K562 (cell line): ENCODE data around the gene INCA1. TPM values are rescaled to one million over a fixed set of nuclear protein-coding genes. Genes with fewer than 3 reads are reported as not detected.

ENCODE experiments used
- BMI1 ChIP-seq: fragments of 150-350 bp; IDR thresholded peaks from 2 replicates; pipeline ENCODE4 v1.6.1; 2014; ENCODE audit warnings: low read length
- BRCA1 ChIP-seq, 2 experiments: fragments of 450-650 bp in 1 of 2; sonication (generic) in 1 of 2; formaldehyde crosslinking in 1 of 2; IDR thresholded peaks; 2 replicates each; pipeline versions ENCODE4 v1.5.0 to v1.6.1; 2017 to 2020; ENCODE audit warnings: mild to moderate bottlenecking in 1 of 2, missing genetic modification reagents in 1 of 2
- CBFB ChIP-seq: sonication (generic); formaldehyde crosslinking; IDR thresholded peaks from 2 replicates; pipeline ENCODE4 v1.4.0; 2020; ENCODE audit warnings: mild to moderate bottlenecking, missing genetic modification reagents
- ERF ChIP-seq: fragments of 450-650 bp; formaldehyde crosslinking; IDR thresholded peaks from 2 replicates; pipeline ENCODE4 v1.4.0; 2020; ENCODE audit warnings: mild to moderate bottlenecking, mixed read lengths
- GTF2F1 ChIP-seq: IDR thresholded peaks from 2 replicates; pipeline ENCODE4 v1.6.1; 2011; ENCODE audit warnings: low read depth, low read length, improper control_type of control experiment
- KAT2B ChIP-seq: IDR thresholded peaks from one replicate; pipeline ENCODE4 v1.6.1; 2012; ENCODE audit warnings: low read depth, mild to moderate bottlenecking, control low read depth, inconsistent platforms, low read length, moderate library complexity
- MAFK ChIP-seq: IDR thresholded peaks from 2 replicates; pipeline ENCODE4 v1.6.1; 2011; ENCODE audit warnings: low read length, improper control_type of control experiment
- NFIX ChIP-seq: fragments of 250-450 bp; sonication (Bioruptor Pico); IDR thresholded peaks from 2 replicates; pipeline ENCODE4 v1.4.0; 2020; ENCODE audit warnings: low read depth, mild to moderate bottlenecking, moderate library complexity
- TAF1 ChIP-seq: IDR thresholded peaks from 2 replicates; pipeline ENCODE4 v1.6.1; 2011; ENCODE audit warnings: mild to moderate bottlenecking, low read length, moderate library complexity; ENCODE audit not compliant: insufficient read depth, control insufficient read depth, severe bottlenecking; ENCODE audit errors: extremely low read depth
- TBP ChIP-seq: optimal IDR thresholded peaks from 2 replicates; pipeline ENCODE3; 2011; ENCODE audit warnings: low read depth, low read length, improper control_type of control experiment
- TEAD2 ChIP-seq: fragments of 450-650 bp; IDR thresholded peaks from 2 replicates; pipeline ENCODE4 v1.6.1; 2016; ENCODE audit warnings: missing genetic modification characterization, control low read depth, missing compliant biosample characterization
- TRIM24 ChIP-seq, 2 experiments: fragments of 450-650 bp; IDR thresholded peaks; 2 replicates each; pipeline ENCODE4 v1.6.1; 2016
- ZFP36 ChIP-seq: fragments of 150-350 bp; IDR thresholded peaks from 2 replicates; pipeline ENCODE4 v1.6.1; 2018; ENCODE audit warnings: low read length, low read depth; ENCODE audit not compliant: partially characterized antibody
- ZNF124 ChIP-seq: sonication (generic); formaldehyde crosslinking; IDR thresholded peaks from 2 replicates; pipeline ENCODE4 v1.8.1; 2022; ENCODE audit warnings: missing genetic modification reagents
- ZNF561 ChIP-seq: fragments of 450-650 bp; formaldehyde crosslinking; conservative IDR thresholded peaks from 2 replicates; pipeline ENCODE4 v1.4.0; 2020; ENCODE audit warnings: mild to moderate bottlenecking, moderate library complexity
- ZNF707 ChIP-seq: fragments of 250-450 bp; sonication (Bioruptor Pico); conservative IDR thresholded peaks from 2 replicates; pipeline ENCODE4 v1.8.0; 2022; ENCODE audit warnings: inconsistent platforms, mild to moderate bottlenecking, moderate library complexity
- polyA plus RNA-seq, 8 experiments: library from polyadenylated mRNA; depleted of rRNA in 4 of 8; stranded (reverse) in 5 of 8; unstranded in 3 of 8; fragments of >200 nt; fragmentation: Nextera tagmentation in 2 of 8; fragmentation: Illumina TruSeq in 1 of 8; extraction: Ambion mirVana in 2 of 8; extraction: Trizol in 1 of 8; gene quantifications; 2 replicates each; pipeline versions ENCODE4 v1.2.1 to v1.2.3, GENCODE V29; 2011 to 2014; ENCODE audit warnings: inconsistent platforms in 1 of 8, missing spikeins in 1 of 8
- total RNA-seq, 7 experiments: library from RNA; depleted of rRNA in 6 of 7; stranded (reverse); fragments of >200 nt in 6 of 7; fragmentation: Illumina TruSeq in 2 of 7; extraction: Trizol in 2 of 7; gene quantifications; 2 replicates each; pipeline versions ENCODE4 v1.2.1 to v1.2.3, GENCODE V29; 2011 to 2021; ENCODE audit warnings: low replicate concordance in 1 of 7
- TF ChIP-seq, protein P1 (sequence below): sonication (generic); IDR thresholded peaks from 2 replicates; pipeline ENCODE4 v1.6.1; 2016
- TF ChIP-seq, protein P2 (sequence below), 2 experiments: fragments of 250-450 bp in 1 of 2; fragments of 450-650 bp in 1 of 2; sonication (Bioruptor Pico) in 1 of 2; IDR thresholded peaks; 2 replicates each; pipeline versions ENCODE4 v1.6.1 to v1.8.0; 2016 to 2021; ENCODE audit warnings: mild to moderate bottlenecking in 2 of 2, moderate library complexity in 2 of 2, missing compliant biosample characterization in 1 of 2, missing genetic modification characterization in 1 of 2
- TF ChIP-seq, protein P3 (sequence below): fragments of 450-650 bp; IDR thresholded peaks from 2 replicates; pipeline ENCODE4 v1.6.1; 2016; ENCODE audit warnings: low read depth, mild to moderate bottlenecking, moderate library complexity
- TF ChIP-seq, protein P4 (sequence below), 3 experiments: fragments of 200-800 bp in 1 of 3; sonication (Bioruptor generic) in 1 of 3; sonication (generic) in 1 of 3; formaldehyde crosslinking in 1 of 3; IDR thresholded peaks; 2 replicates each; pipeline versions ENCODE4 v1.6.1 to v1.8.0; 2016 to 2022; ENCODE audit warnings: mild to moderate bottlenecking in 2 of 3, missing compliant biosample characterization in 2 of 3, missing genetic modification characterization in 2 of 3, missing genetic modification reagents in 1 of 3
- TF ChIP-seq, protein P5 (sequence below): fragments of 250-450 bp; sonication (Bioruptor Pico); IDR thresholded peaks from 2 replicates; pipeline ENCODE4 v1.8.0; 2022; ENCODE audit warnings: moderate library complexity, mild to moderate bottlenecking, inconsistent platforms
- TF ChIP-seq, protein P6 (sequence below): IDR thresholded peaks from 2 replicates; pipeline ENCODE4 v1.6.1; 2014; ENCODE audit warnings: antibody characterized with exemption

The INCA1 gene
- total and polyA plus RNA-seq, 9 of the 15 experiments (the other 6 are each of a cell fraction or from before 2014, with no cell fraction given) = 0.08 to 0.50 (median 0.13) TPM; not detected in 4

DNA sequence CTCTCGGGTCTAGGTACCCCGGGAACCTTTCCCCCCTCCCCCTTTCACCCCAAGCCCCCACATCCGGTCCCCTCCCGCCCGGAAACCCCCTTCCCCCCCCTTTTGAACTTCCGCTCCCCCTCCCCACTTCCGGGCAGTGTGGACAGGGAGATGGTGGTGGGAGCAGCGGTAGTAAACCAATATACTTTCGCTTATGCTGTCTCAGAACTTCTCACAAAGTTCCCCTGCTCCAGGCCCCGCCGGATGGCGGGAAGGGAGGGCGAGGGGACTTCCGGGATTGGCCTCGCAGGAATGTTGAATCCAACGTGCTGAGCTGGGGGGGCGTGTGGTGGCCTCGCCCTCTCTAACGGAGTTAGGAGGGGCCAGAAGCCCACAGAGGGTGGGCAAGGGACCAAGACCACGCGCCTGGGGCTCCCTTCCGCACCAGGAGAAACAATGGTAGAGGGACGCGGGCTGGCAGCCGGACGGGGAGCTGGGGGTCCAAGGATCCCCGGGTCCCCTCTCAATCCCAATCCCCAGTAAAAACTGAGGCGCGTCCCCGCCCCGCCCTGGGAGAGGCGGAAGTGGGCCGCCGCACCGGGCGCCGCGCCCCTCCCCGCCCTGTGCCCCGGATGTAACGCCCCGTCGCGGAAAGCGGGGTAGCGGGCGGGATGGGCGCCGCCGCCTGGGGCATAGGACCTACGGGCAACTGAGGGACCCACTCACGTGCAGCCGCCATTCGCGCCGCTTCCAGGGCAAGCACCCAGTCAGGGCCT, 49.7 kb downstream of the INCA1 start (continued):
- no peak for TF ChIP-seq ZNF124 (CRISPR knock-in tag)
- no peak for TF ChIP-seq KAT2B
- TF ChIP-seq, protein P1, sequence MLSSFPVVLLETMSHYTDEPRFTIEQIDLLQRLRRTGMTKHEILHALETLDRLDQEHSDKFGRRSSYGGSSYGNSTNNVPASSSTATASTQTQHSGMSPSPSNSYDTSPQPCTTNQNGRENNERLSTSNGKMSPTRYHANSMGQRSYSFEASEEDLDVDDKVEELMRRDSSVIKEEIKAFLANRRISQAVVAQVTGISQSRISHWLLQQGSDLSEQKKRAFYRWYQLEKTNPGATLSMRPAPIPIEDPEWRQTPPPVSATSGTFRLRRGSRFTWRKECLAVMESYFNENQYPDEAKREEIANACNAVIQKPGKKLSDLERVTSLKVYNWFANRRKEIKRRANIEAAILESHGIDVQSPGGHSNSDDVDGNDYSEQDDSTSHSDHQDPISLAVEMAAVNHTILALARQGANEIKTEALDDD = no peak
- no peak for TF ChIP-seq MAFK
- TF ChIP-seq, protein P2, sequence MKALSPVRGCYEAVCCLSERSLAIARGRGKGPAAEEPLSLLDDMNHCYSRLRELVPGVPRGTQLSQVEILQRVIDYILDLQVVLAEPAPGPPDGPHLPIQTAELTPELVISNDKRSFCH (CRISPR knock-in tag; IDR thresholded peaks at IDR 0.05) = no peak
- TF ChIP-seq, protein P2 (tag; IDR thresholded peaks at IDR 0.05) = no peak
- no peak for TF ChIP-seq GTF2F1
- TF ChIP-seq BMI1 = no peak
- TF ChIP-seq ZFP36 = no peak
- TF ChIP-seq, protein P3, sequence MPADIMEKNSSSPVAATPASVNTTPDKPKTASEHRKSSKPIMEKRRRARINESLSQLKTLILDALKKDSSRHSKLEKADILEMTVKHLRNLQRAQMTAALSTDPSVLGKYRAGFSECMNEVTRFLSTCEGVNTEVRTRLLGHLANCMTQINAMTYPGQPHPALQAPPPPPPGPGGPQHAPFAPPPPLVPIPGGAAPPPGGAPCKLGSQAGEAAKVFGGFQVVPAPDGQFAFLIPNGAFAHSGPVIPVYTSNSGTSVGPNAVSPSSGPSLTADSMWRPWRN = no peak
- TF ChIP-seq TBP = no peak
- no peak for TF ChIP-seq ZNF707
- TF ChIP-seq TAF1 = no peak
- no peak for TF ChIP-seq TRIM24 (IDR thresholded peaks at IDR 0.05)
- TF ChIP-seq, protein P4, sequence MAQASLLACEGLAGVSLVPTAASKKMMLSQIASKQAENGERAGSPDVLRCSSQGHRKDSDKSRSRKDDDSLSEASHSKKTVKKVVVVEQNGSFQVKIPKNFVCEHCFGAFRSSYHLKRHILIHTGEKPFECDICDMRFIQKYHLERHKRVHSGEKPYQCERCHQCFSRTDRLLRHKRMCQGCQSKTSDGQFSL (CRISPR knock-in tag; IDR thresholded peaks at IDR 0.05) = no peak
- TF ChIP-seq, protein P4 (tag; IDR thresholded peaks at IDR 0.05) = peak in 1 of 2 experiments; percentile 35; a peak in 2 of 4 replicates
- TF ChIP-seq, protein P5, sequence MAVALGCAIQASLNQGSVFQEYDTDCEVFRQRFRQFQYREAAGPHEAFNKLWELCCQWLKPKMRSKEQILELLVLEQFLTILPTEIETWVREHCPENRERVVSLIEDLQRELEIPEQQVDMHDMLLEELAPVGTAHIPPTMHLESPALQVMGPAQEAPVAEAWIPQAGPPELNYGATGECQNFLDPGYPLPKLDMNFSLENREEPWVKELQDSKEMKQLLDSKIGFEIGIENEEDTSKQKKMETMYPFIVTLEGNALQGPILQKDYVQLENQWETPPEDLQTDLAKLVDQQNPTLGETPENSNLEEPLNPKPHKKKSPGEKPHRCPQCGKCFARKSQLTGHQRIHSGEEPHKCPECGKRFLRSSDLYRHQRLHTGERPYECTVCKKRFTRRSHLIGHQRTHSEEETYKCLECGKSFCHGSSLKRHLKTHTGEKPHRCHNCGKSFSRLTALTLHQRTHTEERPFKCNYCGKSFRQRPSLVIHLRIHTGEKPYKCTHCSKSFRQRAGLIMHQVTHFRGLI (CRISPR knock-in tag) = no peak
- no peak for TF ChIP-seq BRCA1 (IDR thresholded peaks at IDR 0.05)
- no peak for TF ChIP-seq BRCA1 (CRISPR knock-in tag; IDR thresholded peaks at IDR 0.05)
- no peak for TF ChIP-seq TEAD2
- TF ChIP-seq CBFB = no peak
- TF ChIP-seq ZNF561 (CRISPR knock-in tag) = no peak
- no peak for TF ChIP-seq ERF (CRISPR knock-in tag)
- TF ChIP-seq, protein P6, sequence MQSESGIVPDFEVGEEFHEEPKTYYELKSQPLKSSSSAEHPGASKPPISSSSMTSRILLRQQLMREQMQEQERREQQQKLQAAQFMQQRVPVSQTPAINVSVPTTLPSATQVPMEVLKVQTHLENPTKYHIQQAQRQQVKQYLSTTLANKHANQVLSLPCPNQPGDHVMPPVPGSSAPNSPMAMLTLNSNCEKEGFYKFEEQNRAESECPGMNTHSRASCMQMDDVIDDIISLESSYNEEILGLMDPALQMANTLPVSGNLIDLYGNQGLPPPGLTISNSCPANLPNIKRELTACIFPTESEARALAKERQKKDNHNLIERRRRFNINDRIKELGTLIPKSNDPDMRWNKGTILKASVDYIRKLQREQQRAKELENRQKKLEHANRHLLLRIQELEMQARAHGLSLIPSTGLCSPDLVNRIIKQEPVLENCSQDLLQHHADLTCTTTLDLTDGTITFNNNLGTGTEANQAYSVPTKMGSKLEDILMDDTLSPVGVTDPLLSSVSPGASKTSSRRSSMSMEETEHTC = no peak
- no peak for TF ChIP-seq NFIX (CRISPR knock-in tag)
